GM10847 (cell line): ENCODE results near the gene MITF.

ENCODE experiments used
- POLR2A ChIP-seq: IDR thresholded peaks from 2 replicates; pipeline ENCODE4 v1.6.1; 2011; ENCODE audit not compliant: insufficient read length; ENCODE audit errors: extremely low read depth

Gene MITF

DNA sequence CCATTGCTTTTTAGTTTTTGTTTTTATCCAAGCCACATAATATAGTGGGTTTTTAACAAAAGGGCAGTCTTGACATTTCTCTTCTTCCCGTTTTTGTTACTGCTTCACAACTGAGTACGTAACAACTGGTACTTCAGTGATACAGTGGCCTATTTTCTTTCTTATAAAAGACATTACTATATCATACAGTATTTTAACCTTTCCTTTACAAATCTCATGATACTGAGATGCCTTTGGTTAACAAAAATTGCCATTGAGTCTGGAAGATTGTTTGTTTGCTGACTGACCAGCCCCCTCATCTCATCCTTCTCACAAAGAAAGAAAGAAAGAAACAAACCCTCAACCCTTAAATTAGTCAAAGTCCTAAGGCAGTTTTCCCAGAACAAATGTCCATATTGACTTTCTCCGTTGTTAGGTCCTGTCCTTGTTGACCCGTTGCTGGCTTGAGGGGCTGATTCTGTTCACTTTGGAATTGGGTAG, 183.3 kb downstream of the MITF start:
- no peak for TF ChIP-seq POLR2A

DNA sequence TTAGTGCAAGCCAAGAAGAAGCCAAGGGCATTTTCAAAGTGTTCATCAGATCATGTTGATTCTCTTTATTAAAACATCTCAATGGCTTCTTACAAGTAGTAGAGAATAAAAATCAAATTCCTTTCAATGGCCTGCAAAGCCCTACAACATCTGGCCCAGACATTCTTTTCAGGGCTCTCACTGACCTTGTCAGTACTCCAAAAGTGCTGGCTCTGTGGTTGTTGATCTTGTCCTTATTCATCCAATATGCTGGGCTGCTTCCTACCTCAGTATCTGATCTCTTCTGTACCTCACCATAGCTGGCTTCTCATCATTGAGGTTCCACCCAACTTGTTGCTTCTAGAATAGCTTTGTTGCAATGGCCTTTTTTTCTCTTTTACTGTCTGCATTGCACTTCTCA, 186.2 kb downstream of the MITF start:
- TF ChIP-seq POLR2A: no peak

DNA sequence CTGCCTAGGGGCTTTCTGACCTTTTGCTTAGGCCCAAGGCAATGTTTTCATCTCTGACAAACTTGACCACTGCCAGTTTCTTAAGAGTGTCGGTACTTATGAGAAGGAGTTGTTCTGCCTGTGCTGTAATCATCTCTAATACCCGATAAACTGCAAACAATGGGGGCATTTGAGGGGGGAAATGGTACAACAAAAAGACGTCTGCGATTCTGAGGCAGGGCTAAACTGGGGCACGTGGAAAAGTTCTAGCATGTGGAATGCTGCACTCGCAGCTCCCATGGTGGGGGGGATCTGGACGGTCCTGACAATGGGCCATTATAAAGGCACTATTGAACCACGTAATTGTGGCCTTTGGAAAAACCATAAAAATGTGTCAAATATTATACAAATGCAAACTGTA, 187.1 kb downstream of the MITF start:
- no peak for TF ChIP-seq POLR2A

DNA sequence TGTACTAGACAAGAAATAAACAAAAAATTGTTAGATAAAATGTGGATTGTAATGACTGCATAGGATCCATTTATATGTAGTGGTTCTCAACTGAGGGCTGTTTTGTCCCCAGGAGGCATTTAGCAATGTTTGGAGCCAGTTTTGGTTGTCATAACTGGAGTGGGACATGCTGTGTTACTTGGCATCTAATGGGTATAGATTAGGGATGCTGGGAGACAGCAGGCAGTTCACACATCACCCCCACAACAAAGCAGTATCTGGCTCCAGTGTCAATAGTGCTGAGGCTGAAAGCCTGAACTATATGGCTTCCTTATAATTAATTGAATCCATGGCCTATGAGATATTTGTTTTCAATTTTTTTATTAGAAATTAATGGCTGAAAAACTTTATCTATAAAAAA, 188.3 kb downstream of the MITF start:
- TF ChIP-seq POLR2A: no peak

DNA sequence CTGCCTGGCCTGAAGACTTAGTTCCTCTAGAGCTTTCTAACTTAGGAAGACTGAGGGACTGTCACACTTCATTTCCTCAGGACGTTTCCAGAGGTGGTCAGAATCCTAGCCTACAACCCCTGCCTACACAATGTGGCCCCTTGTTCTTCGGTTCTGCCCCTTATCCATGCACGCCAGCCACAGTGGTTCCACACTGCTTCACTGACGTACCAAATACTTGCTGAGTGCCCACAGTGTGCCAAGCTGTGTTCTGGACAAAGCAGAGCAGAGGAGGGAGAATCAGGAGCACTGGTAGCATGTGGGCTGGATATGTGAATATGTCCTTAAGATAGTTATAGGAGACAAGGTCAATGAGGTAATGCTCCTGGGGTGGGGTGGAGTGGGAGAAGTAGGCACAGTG, 189.8 kb downstream of the MITF start:
- no peak for TF ChIP-seq POLR2A

DNA sequence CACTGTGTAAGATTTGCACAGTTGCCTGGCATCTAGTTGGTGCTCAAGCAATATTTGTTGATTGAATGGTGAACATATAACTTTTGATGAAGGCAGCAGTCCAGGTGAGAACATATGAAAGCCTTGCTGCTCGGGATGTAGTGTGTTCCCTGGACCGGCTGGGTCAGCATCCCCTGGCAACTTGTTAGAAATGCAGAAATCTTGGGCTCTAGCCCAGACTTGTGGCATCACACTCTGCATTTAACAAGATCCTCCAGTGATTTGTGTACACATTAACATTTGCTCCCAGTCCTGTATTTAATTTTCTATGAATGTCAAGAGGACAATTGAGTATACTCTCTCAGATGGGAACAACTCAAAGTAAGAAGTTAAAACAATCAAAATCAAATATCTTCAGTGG, 191.3 kb downstream of the MITF start:
- TF ChIP-seq POLR2A: no peak

DNA sequence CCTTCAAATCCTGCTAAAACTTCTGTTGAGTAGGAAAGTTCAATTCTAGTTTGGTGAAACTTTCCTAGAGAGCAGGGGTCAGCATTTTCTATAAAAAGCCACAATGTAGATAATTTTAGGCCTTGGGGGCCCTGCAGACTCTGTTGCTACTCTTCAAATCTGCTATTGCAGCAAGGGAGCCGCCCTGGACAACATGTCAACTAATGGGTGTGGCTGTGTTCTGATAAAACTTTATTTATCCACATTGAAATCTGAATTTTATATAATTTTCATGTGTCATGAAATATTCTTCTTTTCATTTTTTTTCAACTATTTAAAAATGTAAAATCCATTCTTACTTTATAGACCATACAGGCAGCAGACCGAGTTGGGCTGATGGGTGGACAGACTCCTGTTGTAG, 192.8 kb downstream of the MITF start:
- no peak for TF ChIP-seq POLR2A

DNA sequence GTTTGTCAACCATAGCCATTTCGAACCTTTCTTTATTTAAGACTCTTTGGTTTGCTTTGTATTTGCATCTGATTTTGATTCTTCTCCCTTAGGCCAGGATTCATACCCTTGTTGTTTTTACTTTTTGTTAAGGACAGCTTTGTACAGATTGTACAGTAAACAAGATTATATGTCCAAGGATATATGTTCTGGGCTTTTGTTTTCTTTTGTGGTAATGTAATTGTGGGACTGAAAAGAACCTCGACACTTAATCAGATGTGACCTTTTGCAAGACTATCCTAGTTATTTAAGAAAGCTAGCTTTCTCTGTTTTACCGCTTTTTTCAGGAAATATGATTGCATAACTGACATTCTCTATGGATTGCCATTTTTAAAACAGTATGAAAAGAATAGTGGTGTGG, 193.2 kb downstream of the MITF start:
- TF ChIP-seq POLR2A: no peak

DNA sequence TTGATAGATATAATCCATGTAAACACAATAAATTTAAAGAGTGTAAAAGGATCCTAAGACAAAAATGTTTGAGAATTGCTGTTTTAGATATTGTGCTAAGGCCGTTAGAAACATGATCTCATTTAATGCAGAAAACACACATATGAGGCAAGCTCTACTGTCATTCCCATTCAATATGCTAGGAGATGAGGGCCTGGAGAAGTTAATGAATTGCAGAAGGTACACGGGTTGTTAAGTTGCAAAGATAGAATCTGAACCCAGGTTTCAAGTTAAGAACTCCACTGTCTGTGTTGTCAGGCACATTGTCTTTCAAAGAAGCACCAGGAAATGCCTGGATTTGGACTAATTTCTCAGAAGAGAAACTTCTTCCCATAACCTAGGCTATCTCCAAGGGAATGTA, 195.1 kb downstream of the MITF start:
- no peak for TF ChIP-seq POLR2A

DNA sequence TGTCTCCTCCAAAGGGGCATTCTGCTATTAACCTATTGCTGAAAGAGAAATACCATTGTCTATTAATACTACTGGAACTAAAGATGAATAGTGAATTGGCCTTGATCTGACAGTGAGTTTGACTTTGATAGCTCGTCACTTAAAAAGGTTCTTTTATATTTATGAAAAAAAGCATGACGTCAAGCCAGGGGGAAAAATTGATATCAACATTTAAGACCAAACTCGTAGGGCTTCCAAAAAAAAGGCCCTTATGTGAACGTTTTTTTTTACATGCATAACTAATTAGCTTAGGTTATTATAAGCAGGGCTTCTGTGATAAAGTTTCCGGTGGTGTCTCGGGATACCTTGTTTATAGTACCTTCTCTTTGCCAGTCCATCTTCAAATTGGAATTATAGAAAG, 197.0 kb downstream of the MITF start:
- no peak for TF ChIP-seq POLR2A

DNA sequence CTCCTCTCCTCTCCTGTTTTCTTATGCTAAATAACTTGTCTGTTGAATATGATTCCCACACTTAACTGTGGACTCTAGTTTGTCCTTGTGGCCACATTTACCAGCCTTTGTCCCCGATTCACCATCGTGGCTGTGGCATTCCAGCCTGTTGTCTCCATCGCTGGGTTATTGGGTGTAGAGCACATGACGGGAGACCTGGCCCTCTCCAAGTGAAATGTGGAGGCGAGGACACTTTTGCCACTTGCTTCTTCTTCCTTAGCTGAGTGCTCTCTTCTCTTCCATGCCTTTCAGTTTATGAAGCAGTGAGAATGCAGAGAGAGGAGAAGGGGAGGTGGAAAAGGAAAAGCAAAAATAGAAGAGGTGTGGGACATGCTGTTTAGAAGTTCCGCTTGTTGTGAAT, 198.8 kb downstream of the MITF start:
- no peak for TF ChIP-seq POLR2A

DNA sequence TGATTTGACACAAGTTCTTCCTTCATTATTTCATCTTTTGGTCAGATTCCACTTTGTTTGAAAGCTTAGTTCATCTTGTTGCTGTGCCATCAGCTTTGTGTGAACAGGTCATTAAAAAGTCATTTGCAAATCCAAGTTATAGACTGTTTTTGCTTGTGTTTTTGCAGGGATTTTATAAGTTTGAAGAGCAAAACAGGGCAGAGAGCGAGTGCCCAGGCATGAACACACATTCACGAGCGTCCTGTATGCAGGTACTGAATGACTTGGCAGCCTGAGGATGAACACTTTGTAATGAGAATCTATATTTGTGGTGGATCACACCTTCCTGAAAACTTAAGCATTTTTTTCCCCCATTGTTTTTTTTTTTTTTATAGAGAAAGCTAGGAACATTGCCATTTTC, 199.7 kb downstream of the MITF start:
- no peak for TF ChIP-seq POLR2A

DNA sequence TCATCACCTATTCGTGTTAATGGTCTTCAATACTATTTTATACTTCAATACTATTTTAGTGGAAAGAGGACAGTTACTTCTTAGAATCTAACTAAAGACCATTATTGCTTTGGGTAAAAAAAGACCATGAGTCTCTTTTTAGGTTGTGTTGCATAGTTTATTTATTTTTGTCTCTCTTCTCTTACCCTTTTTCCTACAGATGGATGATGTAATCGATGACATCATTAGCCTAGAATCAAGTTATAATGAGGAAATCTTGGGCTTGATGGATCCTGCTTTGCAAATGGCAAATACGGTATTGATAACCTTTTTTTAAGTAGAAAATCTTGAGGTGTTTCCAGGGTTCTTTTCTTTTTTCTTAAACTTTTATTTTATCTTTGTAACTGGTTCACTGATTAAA, 201.8 kb downstream of the MITF start:
- TF ChIP-seq POLR2A: no peak

DNA sequence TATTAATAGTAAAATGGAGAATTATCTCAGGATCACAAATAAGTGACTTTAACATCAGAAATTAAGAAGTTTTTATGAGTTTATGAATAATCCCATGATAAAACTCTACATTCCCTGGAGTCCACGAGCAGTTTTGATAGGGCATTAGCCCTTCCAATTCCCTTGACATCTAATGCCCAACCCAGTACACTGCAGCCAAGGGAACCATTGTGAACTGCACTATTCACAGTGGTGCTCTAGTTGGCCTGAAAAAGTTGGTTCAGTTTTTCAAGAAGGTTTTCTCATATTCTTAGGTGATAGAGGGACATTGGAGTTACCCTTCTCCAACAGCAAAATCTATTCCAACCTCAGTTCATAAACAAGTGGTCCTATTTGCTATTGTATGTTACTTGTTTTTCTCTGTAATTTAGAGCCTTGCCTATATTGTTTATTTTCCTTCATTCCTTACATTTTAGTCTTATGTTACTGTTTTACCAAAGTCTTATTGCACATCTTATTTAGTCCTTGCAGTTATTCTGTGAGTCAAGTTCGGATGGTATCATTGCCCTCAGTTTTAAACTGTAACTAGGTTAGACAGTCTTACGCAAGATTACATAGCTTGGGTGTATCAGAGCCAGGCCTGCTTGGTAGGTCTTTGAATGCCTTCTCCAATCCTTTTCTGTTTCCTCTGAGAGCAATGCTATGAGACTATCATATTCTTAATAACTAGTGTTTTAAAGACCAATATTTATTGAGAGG, 202.3 kb downstream of the MITF start:
- no peak for TF ChIP-seq POLR2A

DNA sequence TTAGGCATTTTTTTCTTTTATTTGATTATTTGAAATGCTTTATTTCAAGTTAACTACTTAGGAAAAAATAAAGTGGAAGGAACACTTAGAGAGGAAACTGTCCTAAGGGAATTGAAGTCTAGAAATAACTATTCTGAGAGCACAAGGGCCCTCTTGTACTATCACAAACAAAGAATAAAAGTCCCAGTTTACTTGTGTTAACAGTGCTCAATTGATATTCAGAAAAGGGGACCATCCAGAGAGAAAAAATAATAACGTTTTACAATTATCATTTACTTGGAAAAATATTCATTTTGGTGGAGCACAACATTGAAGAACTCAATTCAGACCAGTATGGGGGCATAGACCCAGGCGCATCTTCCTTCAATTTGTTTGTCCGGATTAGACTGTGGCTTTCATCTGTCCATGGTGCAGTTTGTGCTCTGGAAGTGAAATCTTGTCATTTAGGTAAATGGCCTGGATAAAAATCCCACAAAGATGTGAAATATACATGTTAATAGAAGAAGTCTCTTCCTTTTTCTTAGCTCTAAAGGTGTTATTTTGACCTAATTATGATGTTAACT, 205.7 kb downstream of the MITF start:
- TF ChIP-seq POLR2A: no peak

DNA sequence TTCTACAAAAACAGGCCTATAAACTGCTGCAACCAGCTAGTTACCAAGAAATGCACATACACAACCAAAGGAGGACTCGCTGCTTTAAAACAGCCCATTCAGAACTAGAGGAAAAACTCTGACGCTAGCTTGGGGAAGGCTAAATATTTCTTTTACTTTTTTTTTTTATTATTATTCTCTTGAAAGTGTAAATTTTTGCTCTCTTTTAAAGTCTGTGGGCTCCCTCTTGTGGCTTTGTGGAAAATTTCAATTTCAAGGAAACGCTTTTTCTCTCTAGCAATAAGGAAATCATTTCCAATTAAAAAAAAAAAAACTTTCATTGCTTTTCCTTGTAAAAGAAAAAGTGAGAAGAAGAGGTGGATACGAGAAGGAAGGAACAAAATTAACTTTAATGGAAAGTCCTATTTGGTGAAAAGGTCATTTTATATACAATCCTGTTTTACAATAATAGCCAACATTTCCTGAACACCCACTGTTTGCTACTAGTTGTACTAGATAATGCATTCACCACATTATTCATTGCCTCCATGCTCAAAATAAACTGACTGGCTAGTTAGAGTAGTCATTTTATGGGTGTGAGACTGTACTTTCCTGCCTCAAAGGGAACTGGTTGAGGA, 209.1 kb downstream of the MITF start:
- no peak for TF ChIP-seq POLR2A

DNA sequence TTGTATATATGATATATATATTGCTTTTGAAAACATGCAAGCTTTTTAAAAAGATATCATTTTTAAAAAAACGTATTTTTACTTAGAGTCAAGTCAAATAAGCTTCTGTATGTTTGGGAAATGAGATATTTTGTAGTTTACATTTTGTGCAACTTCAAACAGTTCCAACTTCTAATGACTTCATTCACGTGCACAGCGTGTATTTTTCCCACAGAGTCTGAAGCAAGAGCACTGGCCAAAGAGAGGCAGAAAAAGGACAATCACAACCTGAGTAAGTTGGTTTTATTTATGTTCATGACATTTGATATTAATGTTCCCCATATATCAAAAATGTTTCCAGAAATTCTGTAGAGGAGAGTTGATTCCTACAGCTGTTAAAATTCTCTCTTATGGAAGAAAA, 212.4 kb downstream of the MITF start:
- TF ChIP-seq POLR2A: no peak
